Measurements from ENCODE around the gene STN1.

DNA sequence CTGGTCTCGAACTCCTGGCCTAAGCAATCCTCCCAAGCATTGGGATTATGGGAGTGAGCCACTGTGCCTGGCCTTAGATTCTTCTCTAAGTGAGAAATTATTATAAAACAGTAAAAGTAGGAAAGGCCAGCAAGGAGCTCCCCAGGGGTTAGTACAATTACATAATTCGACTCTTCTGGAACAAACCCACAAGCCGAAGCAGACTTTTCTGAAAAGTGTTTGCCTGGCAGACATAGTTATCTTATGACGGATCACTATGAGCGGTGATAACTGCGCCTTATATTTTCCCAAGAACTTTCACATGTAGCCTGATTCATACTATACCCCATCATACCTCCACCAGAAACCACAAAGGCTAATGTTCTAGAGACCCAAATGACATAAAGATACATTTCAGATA, 32.4 kb downstream of the STN1 start:
- TF ChIP-seq POLR2AphosphoS5 (IDR thresholded peaks at IDR 0.05; ENCODE audit: low read depth, low read length) (no peak), CTCF (IDR thresholded peaks at IDR 0.05) (no peak), EZH2phosphoT487 (IDR thresholded peaks at IDR 0.05; ENCODE audit: borderline replicate concordance, low read depth) (no peak), SIN3A (IDR thresholded peaks at IDR 0.05; ENCODE audit: borderline replicate concordance, low read depth, low read length) (no peak), FOXJ3 (CRISPR knock-in tag; IDR thresholded peaks at IDR 0.05) (no peak), YY1 (IDR thresholded peaks at IDR 0.05; ENCODE audit: low read depth) (no peak), USF2 (IDR thresholded peaks at IDR 0.05; ENCODE audit: borderline replicate concordance, low read depth, low read length) (no peak), TAF1 (IDR thresholded peaks at IDR 0.05; ENCODE audit: borderline replicate concordance, low read depth, low read length) (no peak), RFX5 (IDR thresholded peaks at IDR 0.05; ENCODE audit: low read length) (no peak), SMC3 (IDR thresholded peaks at IDR 0.05; ENCODE audit: low read depth, low read length) (no peak), CHD2 (IDR thresholded peaks at IDR 0.05; ENCODE audit: low read length, partially characterized antibody) (no peak)
